Astrocyte (in vitro differentiated cells and primary cell): ENCODE results near the gene P4HA3. TPM values are rescaled to one million over a fixed set of nuclear protein-coding genes. Genes with fewer than 3 reads are reported as not detected.

ENCODE experiments used
- DNase-seq: peaks from one replicate; pipeline ENCODE4 v3.0.0-alpha.2; 2010; ENCODE audit warnings: low read depth
- FAIRE-seq: peaks from 2 replicates; lab custom pipeline; 2011; peaks lifted over from hg19 to GRCh38; lab: Jason Lieb, UNC
- H2AFZ ChIP-seq: 2 replicates; pipeline ENCODE4 v1.6.0; 2012; ENCODE audit warnings: low read depth, low read length, inconsistent platforms
- H3K27ac ChIP-seq: 2 replicates; pipeline ENCODE4 v1.5.1; 2011; ENCODE audit warnings: low read depth, low read length, inconsistent platforms
- H3K27me3 ChIP-seq: 2 replicates; pipeline ENCODE4 v1.6.0; 2011; ENCODE audit warnings: low read length, inconsistent platforms; ENCODE audit not compliant: insufficient read depth
- H3K36me3 ChIP-seq: 2 replicates; pipeline ENCODE4 v1.5.1; 2011; ENCODE audit warnings: low read length, inconsistent platforms; ENCODE audit not compliant: insufficient read depth
- H3K4me1 ChIP-seq: 2 replicates; pipeline ENCODE4 v1.5.1; 2011; ENCODE audit warnings: low read length, inconsistent platforms; ENCODE audit not compliant: insufficient read depth
- H3K4me2 ChIP-seq: 2 replicates; pipeline ENCODE4 v1.6.0; 2012; ENCODE audit warnings: low read length, inconsistent platforms
- H3K4me3 ChIP-seq: 2 replicates; pipeline ENCODE4 v1.5.1; 2011; ENCODE audit warnings: low read depth, mild to moderate bottlenecking, low read length, inconsistent platforms; ENCODE audit not compliant: insufficient read depth
- H3K79me2 ChIP-seq: 2 replicates; pipeline ENCODE4 v1.6.0; 2012; ENCODE audit warnings: mild to moderate bottlenecking, low read length, inconsistent platforms; ENCODE audit not compliant: insufficient read depth
- H3K9ac ChIP-seq: 2 replicates; pipeline ENCODE4 v1.6.0; 2012; ENCODE audit warnings: mild to moderate bottlenecking, low read length, inconsistent platforms
- H3K9me3 ChIP-seq: 2 replicates; pipeline ENCODE4 v1.5.1; 2012; ENCODE audit warnings: low read depth, mild to moderate bottlenecking, low read length, inconsistent platforms; ENCODE audit not compliant: insufficient read depth
- H4K20me1 ChIP-seq: 2 replicates; pipeline ENCODE4 v1.6.0; 2012; ENCODE audit warnings: low read length, inconsistent platforms; ENCODE audit not compliant: insufficient read depth
- H3K27ac Mint-ChIP-seq: one replicate; pipeline ENCODE4 v1.8.0; 2021; ENCODE audit warnings: mild to moderate bottlenecking, mixed read lengths; ENCODE audit not compliant: unreplicated experiment
- H3K27me3 Mint-ChIP-seq: one replicate; pipeline ENCODE4 v1.8.0; 2021; ENCODE audit warnings: low read depth, mixed read lengths; ENCODE audit not compliant: unreplicated experiment
- H3K36me3 Mint-ChIP-seq: one replicate; pipeline ENCODE4 v1.8.0; 2021; ENCODE audit warnings: low read depth, mixed read lengths; ENCODE audit not compliant: unreplicated experiment
- H3K4me1 Mint-ChIP-seq: one replicate; pipeline ENCODE4 v1.8.0; 2021; ENCODE audit warnings: low read depth, mixed read lengths; ENCODE audit not compliant: unreplicated experiment
- H3K4me3 Mint-ChIP-seq: one replicate; pipeline ENCODE4 v1.8.0; 2021; ENCODE audit warnings: mild to moderate bottlenecking, moderate library complexity, mixed read lengths; ENCODE audit not compliant: unreplicated experiment
- H3K9me3 Mint-ChIP-seq: one replicate; pipeline ENCODE4 v1.8.0; 2021; ENCODE audit warnings: mild to moderate bottlenecking, mixed read lengths; ENCODE audit not compliant: unreplicated experiment
- EZH2 ChIP-seq: IDR thresholded peaks from 2 replicates; pipeline ENCODE4 v1.6.1; 2012; ENCODE audit warnings: mild to moderate bottlenecking, low read length, inconsistent platforms; ENCODE audit not compliant: insufficient read depth
- total RNA-seq: library from RNA; stranded (reverse); gene quantifications from 2 replicates; pipeline ENCODE4 v1.2.1, GENCODE V29; 2021
- TF ChIP-seq, protein P1 (sequence below): IDR thresholded peaks from 2 replicates; pipeline ENCODE4 v1.5.1; 2011; ENCODE audit warnings: low read depth, mild to moderate bottlenecking, inconsistent platforms, low read length, moderate library complexity; ENCODE audit not compliant: insufficient read depth

The P4HA3 gene
- total RNA-seq, 1 donor from 2014 or later: 3.3 TPM

DNA sequence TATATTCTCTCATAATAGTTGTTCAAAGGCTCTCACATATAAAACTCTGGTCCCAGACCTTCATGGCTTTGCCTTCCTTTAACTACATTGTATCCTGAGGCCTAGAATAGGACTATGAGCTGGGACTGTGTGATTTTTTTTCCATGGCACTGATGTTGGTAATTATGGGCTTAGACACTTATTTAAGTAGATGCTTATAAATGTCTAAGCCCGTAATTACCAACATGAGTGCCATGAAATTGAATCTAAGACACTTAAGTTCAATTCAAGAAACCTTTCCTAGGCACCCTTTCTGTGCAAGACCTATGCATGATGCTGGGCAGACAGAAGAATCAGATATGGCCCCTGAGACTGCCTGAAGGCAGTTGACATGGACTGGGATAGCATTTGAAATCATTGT, 63.0 kb downstream of the P4HA3 start:
- Mint-ChIP-seq H3K27ac (no peak overlapping the region), H3K4me3 (no peak overlapping the region), H3K36me3 (peaks cover 38% of the 10 kb centered on the region), H3K27me3 (no peaks in the 10 kb centered on the region), H3K9me3 (no peaks in the 10 kb centered on the region), H3K4me1 (peaks cover 1% of the 10 kb centered on the region)
- no peak overlapping the region for H3K4me2 ChIP-seq
- no peak overlapping the region for H2AFZ ChIP-seq
- H3K9ac ChIP-seq: no peak overlapping the region
- H3K9me3 ChIP-seq: no peaks in the 10 kb centered on the region
- DNase-seq (no peak), FAIRE-seq (no peak)
- H4K20me1 ChIP-seq: no peaks in the 10 kb centered on the region
- no peaks in the 10 kb centered on the region for H3K79me2 ChIP-seq
- H3K27me3 ChIP-seq: no peaks in the 10 kb centered on the region
- H3K36me3 ChIP-seq: peaks cover 30% of the 10 kb centered on the region
- no peaks in the 10 kb centered on the region for H3K4me1 ChIP-seq
- H3K27ac ChIP-seq: no peak overlapping the region
- no peak overlapping the region for H3K4me3 ChIP-seq
- no peak for TF ChIP-seq EZH2
- TF ChIP-seq, protein P1, sequence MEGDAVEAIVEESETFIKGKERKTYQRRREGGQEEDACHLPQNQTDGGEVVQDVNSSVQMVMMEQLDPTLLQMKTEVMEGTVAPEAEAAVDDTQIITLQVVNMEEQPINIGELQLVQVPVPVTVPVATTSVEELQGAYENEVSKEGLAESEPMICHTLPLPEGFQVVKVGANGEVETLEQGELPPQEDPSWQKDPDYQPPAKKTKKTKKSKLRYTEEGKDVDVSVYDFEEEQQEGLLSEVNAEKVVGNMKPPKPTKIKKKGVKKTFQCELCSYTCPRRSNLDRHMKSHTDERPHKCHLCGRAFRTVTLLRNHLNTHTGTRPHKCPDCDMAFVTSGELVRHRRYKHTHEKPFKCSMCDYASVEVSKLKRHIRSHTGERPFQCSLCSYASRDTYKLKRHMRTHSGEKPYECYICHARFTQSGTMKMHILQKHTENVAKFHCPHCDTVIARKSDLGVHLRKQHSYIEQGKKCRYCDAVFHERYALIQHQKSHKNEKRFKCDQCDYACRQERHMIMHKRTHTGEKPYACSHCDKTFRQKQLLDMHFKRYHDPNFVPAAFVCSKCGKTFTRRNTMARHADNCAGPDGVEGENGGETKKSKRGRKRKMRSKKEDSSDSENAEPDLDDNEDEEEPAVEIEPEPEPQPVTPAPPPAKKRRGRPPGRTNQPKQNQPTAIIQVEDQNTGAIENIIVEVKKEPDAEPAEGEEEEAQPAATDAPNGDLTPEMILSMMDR: no peak

GRCh38 chr11:74238243-74238642, 73.2 kb downstream of the P4HA3 start:
- no peak for DNase-seq
- H3K27ac ChIP-seq: no peak overlapping the region
- no peaks in the 10 kb centered on the region for H3K27me3 ChIP-seq
- no peak overlapping the region for H3K4me2 ChIP-seq
- H3K9me3 ChIP-seq: no peaks in the 10 kb centered on the region
- peaks cover 22% of the 10 kb centered on the region for H3K36me3 ChIP-seq
- H3K79me2 ChIP-seq: no peaks in the 10 kb centered on the region
- H3K36me3 Mint-ChIP-seq: peaks cover 17% of the 10 kb centered on the region
- TF ChIP-seq, protein P1: no peak
- TF ChIP-seq EZH2: no peak
- no peak for FAIRE-seq
- no peak overlapping the region for H3K4me3 Mint-ChIP-seq
- H3K9ac ChIP-seq: no peak overlapping the region
- H3K4me3 ChIP-seq: no peak overlapping the region
- no peaks in the 10 kb centered on the region for H3K27me3 Mint-ChIP-seq
- H3K4me1 Mint-ChIP-seq: no peaks in the 10 kb centered on the region
- H4K20me1 ChIP-seq: no peaks in the 10 kb centered on the region
- no peaks in the 10 kb centered on the region for H3K4me1 ChIP-seq
- H3K27ac Mint-ChIP-seq: no peak overlapping the region
- H3K9me3 Mint-ChIP-seq: no peaks in the 10 kb centered on the region
- no peak overlapping the region for H2AFZ ChIP-seq

GRCh38 chr11:74237541-74237940, 73.9 kb downstream of the P4HA3 start:
- FAIRE-seq (no peak), DNase-seq (no peak)
- no peaks in the 10 kb centered on the region for H3K9me3 Mint-ChIP-seq
- Histone ChIP-seq H3K27me3 (no peaks in the 10 kb centered on the region), H3K27ac (no peak overlapping the region), H3K9ac (no peak overlapping the region), H2AFZ (no peak overlapping the region), H3K4me2 (no peak overlapping the region), H3K9me3 (no peaks in the 10 kb centered on the region), H3K36me3 (peaks cover 22% of the 10 kb centered on the region), H3K79me2 (no peaks in the 10 kb centered on the region), H3K4me1 (no peaks in the 10 kb centered on the region), H4K20me1 (no peaks in the 10 kb centered on the region), H3K4me3 (no peak overlapping the region)
- H3K4me1 Mint-ChIP-seq: no peaks in the 10 kb centered on the region
- no peaks in the 10 kb centered on the region for H3K27me3 Mint-ChIP-seq
- H3K4me3 Mint-ChIP-seq: no peak overlapping the region
- no peak overlapping the region for H3K27ac Mint-ChIP-seq
- TF ChIP-seq EZH2: no peak
- TF ChIP-seq, protein P1: no peak
- H3K36me3 Mint-ChIP-seq: peaks cover 20% of the 10 kb centered on the region
